Tibial nerve (tissue), 4 donors: ENCODE measurements around the gene CYP11A1. TPM values are rescaled to one million over a fixed set of nuclear protein-coding genes. Genes with fewer than 3 reads are reported as not detected.
A peak's percentile ranks its signal among the peaks of the same experiment; 100 is the strongest.

Source experiments
- DNase-seq, 2 donors: peaks; one replicate each; pipeline ENCODE4 v3.0.0-alpha.2; 2019; ENCODE audit warnings: low spot score in 2 of 2
- H3K27ac ChIP-seq, 4 donors: fragments of 200-600 bp; sonication (generic) in 3 of 4; one replicate each; pipeline ENCODE4 v1.5.1; 2017 to 2019; ENCODE audit warnings: mild to moderate bottlenecking in 1 of 4
- H3K27me3 ChIP-seq, 2 donors: fragments of 200-600 bp; sonication (generic) in 1 of 2; one replicate each; pipeline versions ENCODE4 v1.5.1 to v1.6.0; 2017 to 2019
- H3K36me3 ChIP-seq, 3 donors: fragments of 200-600 bp; sonication (generic); one replicate each; pipeline ENCODE4 v1.5.1; 2018 to 2019
- H3K4me1 ChIP-seq, 4 donors: fragments of 200-600 bp; sonication (generic) in 3 of 4; one replicate each; pipeline ENCODE4 v1.5.1; 2017 to 2019
- H3K4me3 ChIP-seq, 4 donors: fragments of 200-600 bp; sonication (generic) in 3 of 4; one replicate each; pipeline ENCODE4 v1.5.1; 2017 to 2019; ENCODE audit warnings: mild to moderate bottlenecking in 1 of 4, moderate library complexity in 1 of 4
- H3K9me3 ChIP-seq, 4 donors: fragments of 200-600 bp; sonication (generic) in 3 of 4; one replicate each; pipeline ENCODE4 v1.5.1; 2017 to 2019
- EP300 ChIP-seq, 2 donors: sonication (generic); formaldehyde crosslinking; IDR thresholded peaks; one replicate each; pipeline ENCODE4 v1.6.1; 2017; ENCODE audit warnings: antibody characterized with exemption in 2 of 2, mild to moderate bottlenecking in 1 of 2
- POLR2A ChIP-seq, 2 donors: fragments of 450-650 bp; IDR thresholded peaks; one replicate each; pipeline ENCODE4 v1.6.1; 2017; ENCODE audit warnings: antibody characterized with exemption in 2 of 2, mild to moderate bottlenecking in 2 of 2, moderate library complexity in 2 of 2
- WGBS, 2 donors: methylation state at CpG; one replicate each; pipeline ENCODE4 v1.1.5; 2018; 5-methylcytosine and 5-hydroxymethylcytosine counted together
- total RNA-seq, 4 donors: library from RNA; depleted of rRNA; stranded (reverse); fragments of >200 nt; gene quantifications; one replicate each; pipeline ENCODE4 v1.1.0, GENCODE V29; 2016
- TF ChIP-seq, protein P1 (sequence below), 5 experiments: fragments of 200-600 bp in 3 of 5; fragments of 450-650 bp in 2 of 5; sonication (generic) in 3 of 5; IDR thresholded peaks; one replicate each; pipeline ENCODE4 v1.5.1; 2016 to 2019; ENCODE audit warnings: antibody characterized with exemption in 5 of 5, mild to moderate bottlenecking in 3 of 5, moderate library complexity in 2 of 5

Gene CYP11A1
- total RNA-seq, 4 donors from 2014 or later, result 2.4 to 5.7 (median 4.1) TPM

- no peaks in the 10 kb centered on the region for H3K27me3 ChIP-seq
- TF ChIP-seq EP300 (IDR thresholded peaks at IDR 0.05), result no peak
- TF ChIP-seq, protein P1, sequence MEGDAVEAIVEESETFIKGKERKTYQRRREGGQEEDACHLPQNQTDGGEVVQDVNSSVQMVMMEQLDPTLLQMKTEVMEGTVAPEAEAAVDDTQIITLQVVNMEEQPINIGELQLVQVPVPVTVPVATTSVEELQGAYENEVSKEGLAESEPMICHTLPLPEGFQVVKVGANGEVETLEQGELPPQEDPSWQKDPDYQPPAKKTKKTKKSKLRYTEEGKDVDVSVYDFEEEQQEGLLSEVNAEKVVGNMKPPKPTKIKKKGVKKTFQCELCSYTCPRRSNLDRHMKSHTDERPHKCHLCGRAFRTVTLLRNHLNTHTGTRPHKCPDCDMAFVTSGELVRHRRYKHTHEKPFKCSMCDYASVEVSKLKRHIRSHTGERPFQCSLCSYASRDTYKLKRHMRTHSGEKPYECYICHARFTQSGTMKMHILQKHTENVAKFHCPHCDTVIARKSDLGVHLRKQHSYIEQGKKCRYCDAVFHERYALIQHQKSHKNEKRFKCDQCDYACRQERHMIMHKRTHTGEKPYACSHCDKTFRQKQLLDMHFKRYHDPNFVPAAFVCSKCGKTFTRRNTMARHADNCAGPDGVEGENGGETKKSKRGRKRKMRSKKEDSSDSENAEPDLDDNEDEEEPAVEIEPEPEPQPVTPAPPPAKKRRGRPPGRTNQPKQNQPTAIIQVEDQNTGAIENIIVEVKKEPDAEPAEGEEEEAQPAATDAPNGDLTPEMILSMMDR (IDR thresholded peaks at IDR 0.05), result no peak
- no peak for TF ChIP-seq POLR2A (IDR thresholded peaks at IDR 0.05)
- H3K4me1 ChIP-seq, result peaks cover 0 to 31% (median 13%) of the 10 kb centered on the region in 4 donors
- 85 to 88% methylated on average over 15 of the region's 15 CpGs for WGBS, 2 donors
- DNase-seq, result no peak
- H3K4me3 ChIP-seq, result no peak overlapping the region
- H3K27ac ChIP-seq, result no peak overlapping the region
- H3K9me3 ChIP-seq, result no peaks in the 10 kb centered on the region
- no peaks in the 10 kb centered on the region for H3K36me3 ChIP-seq
Observed at GRCh38 chr15:74377831-74378766, 10.7 kb upstream of the CYP11A1 start.

DNA sequence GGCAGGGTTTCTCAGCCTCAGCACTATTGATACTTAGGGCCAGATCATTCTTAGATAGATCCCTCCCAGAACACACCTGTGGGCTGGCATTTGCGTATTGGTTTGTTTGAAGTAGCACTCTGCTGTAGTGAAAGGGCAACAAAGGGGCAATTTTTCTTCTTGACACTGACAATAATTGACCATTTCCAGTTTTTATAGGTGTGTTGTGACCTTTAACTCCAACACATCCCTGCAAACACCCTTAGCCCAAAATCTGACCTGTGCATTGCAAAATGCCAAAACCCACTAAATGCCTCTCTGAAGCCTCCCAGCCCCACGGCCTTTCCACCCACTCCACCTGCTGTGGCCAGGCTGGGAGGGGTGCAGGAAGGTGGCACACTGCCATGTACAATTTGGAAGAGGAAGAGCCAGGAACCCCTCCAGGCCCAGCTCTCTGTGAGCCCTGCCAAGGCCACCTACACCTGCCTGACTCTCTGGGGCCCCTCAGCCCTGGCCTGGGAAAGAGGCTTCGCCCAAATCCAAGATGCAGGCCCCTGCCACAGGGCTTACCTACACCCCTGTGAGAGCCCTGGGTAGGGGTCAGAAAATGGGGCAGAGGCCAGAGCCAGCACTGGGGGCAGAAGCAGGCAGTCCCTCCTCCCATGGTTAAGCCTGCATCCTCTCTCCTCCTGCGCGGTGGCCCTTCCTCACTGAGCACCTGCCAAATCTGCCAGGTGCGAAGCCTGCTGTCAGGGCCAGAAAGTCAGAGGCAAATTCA lies 9.6 kb upstream of the CYP11A1 start:
- H3K4me3 ChIP-seq, result no peak overlapping the region
- no peak for TF ChIP-seq EP300 (IDR thresholded peaks at IDR 0.05)
- TF ChIP-seq, protein P1 (IDR thresholded peaks at IDR 0.05), result no peak
- no peak for TF ChIP-seq POLR2A (IDR thresholded peaks at IDR 0.05)
- H3K27ac ChIP-seq, result no peak overlapping the region
- H3K27me3 ChIP-seq, result no peaks in the 10 kb centered on the region
- DNase-seq, result no peak
- H3K9me3 ChIP-seq, result no peaks in the 10 kb centered on the region
- peaks cover 0 to 23% (median 7%) of the 10 kb centered on the region in 4 donors for H3K4me1 ChIP-seq
- H3K36me3 ChIP-seq, result no peaks in the 10 kb centered on the region
- WGBS, 2 donors, result 84 to 87% methylated on average over 6 of the region's 6 CpGs

DNA sequence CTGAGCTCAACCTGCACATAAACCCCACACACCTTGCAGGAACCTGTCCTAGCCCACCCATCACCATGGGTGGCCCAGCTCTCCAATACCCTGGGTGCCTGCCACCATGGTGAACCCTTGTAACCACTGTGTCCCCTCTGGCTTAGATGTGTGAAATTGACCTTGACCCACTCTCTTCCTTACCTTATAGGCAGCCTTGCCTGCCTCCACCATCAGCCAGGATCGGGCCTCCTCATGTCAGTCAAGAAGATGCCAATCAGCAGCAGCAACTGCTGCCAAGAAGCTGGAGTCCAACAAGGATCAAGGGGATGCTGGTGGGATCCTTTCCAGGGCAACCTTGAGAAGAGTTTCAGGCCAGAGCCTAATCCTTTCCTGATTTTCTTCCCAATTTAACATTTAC lies 8.8 kb upstream of the CYP11A1 start:
- H3K27me3 ChIP-seq, result no peaks in the 10 kb centered on the region
- H3K27ac ChIP-seq, result no peak overlapping the region
- DNase-seq, result no peak
- no peaks in the 10 kb centered on the region for H3K9me3 ChIP-seq
- 70 to 72% methylated on average over 1 of the region's 1 CpG for WGBS, 2 donors
- H3K4me1 ChIP-seq, result peaks cover 0 to 22% (median 7%) of the 10 kb centered on the region in 4 donors
- no peaks in the 10 kb centered on the region for H3K36me3 ChIP-seq
- H3K4me3 ChIP-seq, result no peak overlapping the region
- TF ChIP-seq, protein P1 (IDR thresholded peaks at IDR 0.05), result no peak
- TF ChIP-seq EP300 (IDR thresholded peaks at IDR 0.05), result no peak
- no peak for TF ChIP-seq POLR2A (IDR thresholded peaks at IDR 0.05)

GRCh38 chr15:74375303-74375693 lies 7.9 kb upstream of the CYP11A1 start:
- peak; percentile 88 to 95 for DNase-seq
- H3K27me3 ChIP-seq, result no peaks in the 10 kb centered on the region
- H3K9me3 ChIP-seq, result no peaks in the 10 kb centered on the region
- no peaks in the 10 kb centered on the region for H3K36me3 ChIP-seq
- H3K4me3 ChIP-seq, result no peak overlapping the region
- TF ChIP-seq, protein P1 (IDR thresholded peaks at IDR 0.05), result peak; percentile 64 to 88 (median 78)
- TF ChIP-seq POLR2A (IDR thresholded peaks at IDR 0.05), result no peak
- no peak for TF ChIP-seq EP300 (IDR thresholded peaks at IDR 0.05)
- H3K27ac ChIP-seq, result no peak overlapping the region
- 12 to 13% methylated on average over 9 of the region's 9 CpGs for WGBS, 2 donors
- peaks cover 0 to 22% (median 7%) of the 10 kb centered on the region in 4 donors for H3K4me1 ChIP-seq
